Endothelial cell of umbilical vein (primary cell): ENCODE results near the gene EGR4. TPM values are rescaled to one million over a fixed set of nuclear protein-coding genes. Genes with fewer than 3 reads are reported as not detected.
A peak's percentile ranks its signal among the peaks of the same experiment; 100 is the strongest.

Experiments used
- Bru-seq: library from RNA; stranded (reverse); fragments of 400-500 nt; gene quantifications from one replicate; lab custom pipeline; 2021; lab: Mats Ljungman, UMichigan
- BruChase-seq, 2 experiments: library from RNA; stranded (reverse); fragments of 400-500 nt; gene quantifications; one replicate each; lab custom pipeline; 2021; lab: Mats Ljungman, UMichigan
- BruUV-seq: library from RNA; stranded (reverse); fragments of 400-500 nt; replicated peaks from 2 replicates; lab custom pipeline; 2021; lab: Mats Ljungman, UMichigan
- CTCF ChIA-PET: fragments of 300-600, 350-600 bp; sonication (Branson Sonifier 250); formaldehyde crosslinking; loops from one replicate; lab custom pipeline; 2021; ENCODE audit warnings: antibody characterized with exemption, inconsistent platforms; lab: Charles Lee
- POLR2A ChIA-PET: fragments of 300-600, 350-600 bp; sonication (Branson Sonifier 250); formaldehyde crosslinking; loops from one replicate; lab custom pipeline; 2021; ENCODE audit warnings: antibody characterized with exemption, inconsistent platforms; lab: Charles Lee
- DNase-seq: peaks from one replicate; pipeline ENCODE4 v3.0.0-alpha.2; 2011; ENCODE audit warnings: low read depth, low spot score
- FAIRE-seq: peaks from 2 replicates; lab custom pipeline; 2011; peaks lifted over from hg19 to GRCh38; lab: Jason Lieb, UNC
- H2AFZ ChIP-seq: 2 replicates; pipeline ENCODE4 v1.6.0; 2012; ENCODE audit warnings: low read depth, low read length, control low read depth, inconsistent platforms
- H3K27ac ChIP-seq: 2 replicates; pipeline ENCODE4 v1.5.1; 2011; ENCODE audit warnings: low read depth, mild to moderate bottlenecking, control low read depth, low read length, moderate library complexity; ENCODE audit not compliant: insufficient read depth
- H3K27me3 ChIP-seq, 2 experiments: 2 replicates each; pipeline versions ENCODE4 v1.6.0 to v1.6.1; 2011; ENCODE audit warnings: low read length in 2 of 2, mixed read lengths in 1 of 2; ENCODE audit not compliant: control insufficient read depth in 2 of 2, insufficient read depth in 2 of 2
- H3K36me3 ChIP-seq, 2 experiments: 2 replicates in 1 of 2; 3 replicates in 1 of 2; pipeline ENCODE4 v1.5.1; 2011; ENCODE audit warnings: low read length in 2 of 2, mild to moderate bottlenecking in 1 of 2, moderate library complexity in 1 of 2; ENCODE audit not compliant: control insufficient read depth in 2 of 2, insufficient read depth in 2 of 2; ENCODE audit errors: extremely low read depth in 1 of 2
- H3K4me1 ChIP-seq: 3 replicates; pipeline ENCODE4 v1.5.1; 2011; ENCODE audit warnings: mild to moderate bottlenecking, low read length; ENCODE audit not compliant: control insufficient read depth, insufficient read depth; ENCODE audit errors: extremely low read depth
- H3K4me2 ChIP-seq: 2 replicates; pipeline ENCODE4 v1.6.1; 2011; ENCODE audit warnings: low read length, control low read depth, mixed read lengths; ENCODE audit not compliant: insufficient read depth
- H3K4me3 ChIP-seq, 3 experiments: fragments of 200-600 bp in 1 of 3; sonication (generic), shearing (Covaris generic) in 1 of 3; replicated peaks in 1 of 3; 2 replicates each; pipeline ENCODE4 v1.5.1; 2011 to 2016; ENCODE audit warnings: control low read depth in 3 of 3, low read length in 3 of 3, mild to moderate bottlenecking in 2 of 3, inconsistent platforms in 1 of 3, low read depth in 1 of 3, moderate library complexity in 1 of 3; ENCODE audit not compliant: insufficient read depth in 1 of 3
- H3K79me2 ChIP-seq: 2 replicates; pipeline ENCODE4 v1.6.0; 2012; ENCODE audit warnings: low read length, inconsistent platforms; ENCODE audit not compliant: control insufficient read depth, insufficient read depth
- H3K9ac ChIP-seq: replicated peaks from 2 replicates; pipeline ENCODE3; 2011; ENCODE audit warnings: low read length, control low read depth; ENCODE audit not compliant: insufficient read depth; ENCODE audit errors: extremely low read depth
- H3K9me1 ChIP-seq: replicated peaks from 3 replicates; pipeline ENCODE4 v1.6.0; 2011; ENCODE audit warnings: mild to moderate bottlenecking, low read length; ENCODE audit not compliant: control insufficient read depth, insufficient read depth; ENCODE audit errors: extremely low read depth
- H3K9me3 ChIP-seq: replicated peaks from 2 replicates; pipeline ENCODE4 v1.5.1; 2012; ENCODE audit warnings: low read length, inconsistent platforms; ENCODE audit not compliant: control insufficient read depth, insufficient read depth
- H4K20me1 ChIP-seq: replicated peaks from 2 replicates; pipeline ENCODE3; 2011; ENCODE audit warnings: mild to moderate bottlenecking, low read length; ENCODE audit not compliant: control insufficient read depth, insufficient read depth; ENCODE audit errors: extremely low read depth
- JUN ChIP-seq: IDR thresholded peaks from 2 replicates; pipeline ENCODE4 v1.6.1; 2011; ENCODE audit warnings: borderline replicate concordance, low read depth; ENCODE audit not compliant: insufficient read length, insufficient read depth
- MYC ChIP-seq: IDR thresholded peaks from one replicate; pipeline ENCODE4 v1.6.1; 2011; ENCODE audit warnings: mild to moderate bottlenecking, low read depth, low read length
- dilution Hi-C: fragments of 300-500 bp; cut with MboI; formaldehyde crosslinking; loops from one replicate; pipeline ENCODE4 v1.15.0; 2019; ENCODE audit warnings: low sequenced_read_pairs; ENCODE audit not compliant: extremely low pct_ligation_motif_present
- intact Hi-C: fragments of 100-400 bp; cut with micrococcal nuclease; formaldehyde crosslinking; loops from one replicate; pipeline ENCODE4 v1.10.0; 2022
- long read RNA-seq: library from polyadenylated mRNA; stranded (forward); transcript quantifications from one replicate; pipeline ENCODE4 v2.0.0, GENCODE V29; 2021
- polyA minus RNA-seq, 3 experiments: library from RNA; depleted of rRNA, polyadenylated mRNA; stranded (reverse); fragments of >200 nt; gene quantifications; 1 replicate in 1 of 3; 2 replicates in 2 of 3; pipeline ENCODE4 v1.2.3, GENCODE V29; 2011
- polyA plus RNA-seq, 4 experiments: library from polyadenylated mRNA; depleted of rRNA in 3 of 4; stranded (reverse) in 3 of 4; unstranded in 1 of 4; fragments of >200 nt; gene quantifications; 2 replicates each; pipeline versions ENCODE4 v1.2.1 to v1.2.3, GENCODE V29; 2011 to 2012; ENCODE audit warnings: missing spikeins in 1 of 4
- total RNA-seq: library from RNA; stranded (reverse); gene quantifications from 2 replicates; pipeline ENCODE4 v1.2.3, GENCODE V29; 2021
- TF ChIP-seq, protein P1 (sequence below): IDR thresholded peaks from 2 replicates; pipeline ENCODE4 v1.6.1; 2011; ENCODE audit not compliant: insufficient read depth, insufficient read length
- TF ChIP-seq, protein P2 (sequence below), 2 donors: IDR thresholded peaks; 1 replicate in 1 of 2; 2 replicates in 1 of 2; pipeline ENCODE4 v1.5.1; 2011; ENCODE audit warnings: low read length in 2 of 2, mild to moderate bottlenecking in 2 of 2, moderate library complexity in 2 of 2, control low read depth in 1 of 2, inconsistent platforms in 1 of 2, low read depth in 1 of 2; ENCODE audit not compliant: insufficient read depth in 1 of 2; ENCODE audit errors: extremely low read depth in 1 of 2

The EGR4 gene
- total RNA-seq = not detected in 2 replicates
- polyA plus RNA-seq = not detected in 2 replicates
- not detected in 2 replicates for polyA plus RNA-seq (2011; cell fraction: cytosol; rRNA removed)
- not detected in 2 replicates for polyA plus RNA-seq (2011; cell fraction: nucleus; rRNA removed)
- polyA plus RNA-seq (2012) = not detected in 2 replicates
- polyA minus RNA-seq = not detected in 2 replicates
- not detected for polyA minus RNA-seq (2011; cell fraction: cytosol; rRNA and poly(A)+ RNA removed)
- not detected in 2 replicates for polyA minus RNA-seq (2011; cell fraction: nucleus; rRNA and poly(A)+ RNA removed)
- not detected for Bru-seq, nascent RNA
- not detected for BruChase-seq, experiment 1, labeled RNA remaining after a 6-hour chase
- BruChase-seq, experiment 2, labeled RNA remaining after a 2-hour chase = not detected
- long read RNA-seq = 0 reads

DNA sequence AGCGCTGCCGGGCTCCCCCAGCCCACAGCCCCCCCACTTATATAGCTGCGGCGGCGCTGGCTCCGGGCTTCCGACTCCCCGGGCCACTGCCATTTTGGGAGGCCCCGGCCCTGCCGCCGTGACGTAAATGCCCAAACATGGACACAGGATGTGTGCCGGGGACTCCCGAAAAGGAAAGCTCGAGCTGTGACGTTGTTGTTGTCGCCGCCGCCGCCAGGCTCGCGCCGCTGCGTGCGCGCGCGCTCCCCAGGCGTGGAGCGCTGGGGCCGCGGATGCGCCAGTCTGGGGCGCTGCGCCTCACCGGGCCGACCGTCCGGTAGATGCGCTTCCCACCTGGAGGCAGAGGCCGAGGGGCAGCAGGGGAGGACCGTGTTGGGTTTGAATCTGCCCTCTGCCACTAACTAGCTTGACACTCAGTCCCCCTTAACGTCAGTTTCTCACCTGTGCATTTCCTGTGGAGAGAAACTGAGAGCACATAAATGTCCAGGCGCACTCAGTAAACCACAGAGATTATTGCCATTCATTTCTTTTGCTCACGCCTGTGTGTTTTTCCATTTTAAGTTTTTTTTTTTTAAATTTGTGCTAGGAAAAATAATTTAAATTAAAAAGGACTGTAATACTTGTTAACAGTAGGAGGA, at the start of gene EGR4:
EGR4 (minus strand) TSS at position 15 of the 638 bp plus-strand sequence. CDS start 231 bp downstream, outside the sequence.
- peaks cover 49 to 82% of the 10 kb centered on the region in 2 experiments for H3K27me3 ChIP-seq
- H3K79me2 ChIP-seq = no peaks in the 10 kb centered on the region
- H3K4me2 ChIP-seq = peak within 1 kb of the TSS; percentile 60
- no peak within 1 kb of the TSS for H3K9ac ChIP-seq
- H2AFZ ChIP-seq = no peak within 1 kb of the TSS
- FAIRE-seq (no peak), DNase-seq (peak; percentile 28)
- TF ChIP-seq, protein P1, sequence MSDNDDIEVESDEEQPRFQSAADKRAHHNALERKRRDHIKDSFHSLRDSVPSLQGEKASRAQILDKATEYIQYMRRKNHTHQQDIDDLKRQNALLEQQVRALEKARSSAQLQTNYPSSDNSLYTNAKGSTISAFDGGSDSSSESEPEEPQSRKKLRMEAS = no peak
- TF ChIP-seq, protein P2, sequence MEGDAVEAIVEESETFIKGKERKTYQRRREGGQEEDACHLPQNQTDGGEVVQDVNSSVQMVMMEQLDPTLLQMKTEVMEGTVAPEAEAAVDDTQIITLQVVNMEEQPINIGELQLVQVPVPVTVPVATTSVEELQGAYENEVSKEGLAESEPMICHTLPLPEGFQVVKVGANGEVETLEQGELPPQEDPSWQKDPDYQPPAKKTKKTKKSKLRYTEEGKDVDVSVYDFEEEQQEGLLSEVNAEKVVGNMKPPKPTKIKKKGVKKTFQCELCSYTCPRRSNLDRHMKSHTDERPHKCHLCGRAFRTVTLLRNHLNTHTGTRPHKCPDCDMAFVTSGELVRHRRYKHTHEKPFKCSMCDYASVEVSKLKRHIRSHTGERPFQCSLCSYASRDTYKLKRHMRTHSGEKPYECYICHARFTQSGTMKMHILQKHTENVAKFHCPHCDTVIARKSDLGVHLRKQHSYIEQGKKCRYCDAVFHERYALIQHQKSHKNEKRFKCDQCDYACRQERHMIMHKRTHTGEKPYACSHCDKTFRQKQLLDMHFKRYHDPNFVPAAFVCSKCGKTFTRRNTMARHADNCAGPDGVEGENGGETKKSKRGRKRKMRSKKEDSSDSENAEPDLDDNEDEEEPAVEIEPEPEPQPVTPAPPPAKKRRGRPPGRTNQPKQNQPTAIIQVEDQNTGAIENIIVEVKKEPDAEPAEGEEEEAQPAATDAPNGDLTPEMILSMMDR (IDR thresholded peaks at IDR 0.05; ENCODE audit: extremely low read depth in 1 of 2, insufficient read depth in 1 of 2, low read depth in 1 of 2, low read length in 2 of 2) = no peak
- TF ChIP-seq MYC (no peak), JUN (no peak)
- intact Hi-C loops (no loop called here), dilution Hi-C loops (no loop called here)
- ChIA-PET CTCF (interaction anchor here (1.3 kb wide), 1 partner anchor 30 kb away, joined by 4 read pairs; no protein-coding TSS in a partner anchor), POLR2A (no interaction called here)
- H3K9me1 ChIP-seq = no peaks in the 10 kb centered on the region
- no peaks in the 10 kb centered on the region for H3K36me3 ChIP-seq
- no TSS peak for BruUV-seq
- H3K4me1 ChIP-seq = no peaks in the 10 kb centered on the region
- no peak within 1 kb of the TSS for H3K27ac ChIP-seq
- H3K9me3 ChIP-seq = no peaks in the 10 kb centered on the region
- peak within 1 kb of the TSS; percentile 7 to 31 (median 18) for H3K4me3 ChIP-seq
- no peaks in the 10 kb centered on the region for H4K20me1 ChIP-seq
